ENCODE data around the gene UBE2A. TPM values are rescaled to one million over a fixed set of nuclear protein-coding genes. Genes with fewer than 3 reads are reported as not detected.

Gene UBE2A
- total RNA-seq, 6 experiments from 2014 or later, result 11.9 to 20.4 (median 16.2) TPM

GRCh38 chrX:119617517-119618164 lies 43.3 kb downstream of the UBE2A start:
- DNase-seq (no peak), ATAC-seq (no peak)
- no peaks in the 10 kb centered on the region for H3K27me3 ChIP-seq
- intact Hi-C loops (cut with DNase I), result no loop called here
- no peak overlapping the region for H3K4me3 ChIP-seq
- H3K4me1 ChIP-seq, result no peaks in the 10 kb centered on the region
- TF ChIP-seq CTCF (IDR thresholded peaks at IDR 0.05), result no peak
- no peak overlapping the region for H3K27ac ChIP-seq
- no peaks in the 10 kb centered on the region for H3K36me3 ChIP-seq
- WGBS (ENCODE audit: insufficient coverage, low coverage, low lambda C conversion rate, missing lambda C conversion rate), result 39% methylated on average over 14 of the region's 15 CpGs
- H3K9me3 ChIP-seq, result no peaks in the 10 kb centered on the region

GRCh38 chrX:119618439-119618838 lies 44.1 kb downstream of the UBE2A start:
- no peak for TF ChIP-seq CTCF (IDR thresholded peaks at IDR 0.05)
- TF ChIP-seq POLR2A (IDR thresholded peaks at IDR 0.05), result no peak
- intact Hi-C loops (cut with DNase I), result no loop called here
- ATAC-seq, result peak in 3 of 4 donors; percentile 35 to 60 (median 43)
- no peak overlapping the region for H3K27ac ChIP-seq
- H3K27me3 ChIP-seq, result no peaks in the 10 kb centered on the region
- DNase-seq, result no peak
- WGBS (ENCODE audit: insufficient coverage, low coverage, low lambda C conversion rate, missing lambda C conversion rate), result 37% methylated on average over 5 of the region's 5 CpGs
- H3K9me3 ChIP-seq, result no peaks in the 10 kb centered on the region
- H3K36me3 ChIP-seq, result no peaks in the 10 kb centered on the region
- H3K4me1 ChIP-seq, result no peaks in the 10 kb centered on the region
- H3K4me3 ChIP-seq, result no peak overlapping the region

GRCh38 chrX:119622356-119623232 lies 48.2 kb downstream of the UBE2A start:
- no peak overlapping the region for H3K27ac ChIP-seq
- DNase-seq (no peak), ATAC-seq (peak; percentile 33 to 71 (median 62))

GRCh38 chrX:119624417-119624816 lies 50.1 kb downstream of the UBE2A start:
- no peaks in the 10 kb centered on the region for H3K27me3 ChIP-seq
- no peak for ATAC-seq
- intact Hi-C loops (cut with DNase I), result no loop called here
- H3K9me3 ChIP-seq, result no peaks in the 10 kb centered on the region
- TF ChIP-seq CTCF (IDR thresholded peaks at IDR 0.05) (no peak), POLR2A (IDR thresholded peaks at IDR 0.05) (no peak)
- no peaks in the 10 kb centered on the region for H3K36me3 ChIP-seq
- no peak overlapping the region for H3K27ac ChIP-seq
- WGBS (ENCODE audit: insufficient coverage, low coverage, low lambda C conversion rate, missing lambda C conversion rate), result 92% methylated on average over 9 of the region's 11 CpGs
- no peak overlapping the region for H3K4me3 ChIP-seq
- no peak for DNase-seq
- H3K4me1 ChIP-seq, result no peaks in the 10 kb centered on the region

More at GRCh38 chrX:119622356-119623232, 48.2 kb downstream of the UBE2A start:
- 46% methylated on average over 5 of the region's 9 CpGs for WGBS (ENCODE audit: insufficient coverage, low coverage, low lambda C conversion rate, missing lambda C conversion rate)
- Histone ChIP-seq H3K9me3 (no peaks in the 10 kb centered on the region), H3K4me3 (no peak overlapping the region), H3K36me3 (no peaks in the 10 kb centered on the region), H3K27me3 (no peaks in the 10 kb centered on the region), H3K4me1 (no peaks in the 10 kb centered on the region)
- intact Hi-C loops (cut with DNase I), result no loop called here
- no peak for TF ChIP-seq POLR2A (IDR thresholded peaks at IDR 0.05)
- TF ChIP-seq CTCF (IDR thresholded peaks at IDR 0.05), result no peak
